Right atrium auricular region (tissue), 2 donors: Measurements from ENCODE around the gene ARL9. TPM values are rescaled to one million over a fixed set of nuclear protein-coding genes. Genes with fewer than 3 reads are reported as not detected.
A peak's percentile ranks its signal among the peaks of the same experiment; 100 is the strongest.

ENCODE experiments used
- DNase-seq: peaks from one replicate; pipeline ENCODE4 v3.0.0-alpha.2; 2019; ENCODE audit warnings: low spot score
- H3K27ac ChIP-seq, 2 donors: fragments of 200-600 bp; sonication (generic); 1 replicate in 1 of 2; 2 replicates in 1 of 2; pipeline ENCODE4 v1.5.1; 2016 to 2019
- H3K27me3 ChIP-seq, 2 donors: fragments of 200-600 bp; sonication (generic); one replicate each; pipeline versions ENCODE4 v1.5.1 to v1.6.0; 2017 to 2019
- H3K36me3 ChIP-seq: fragments of 200-600 bp; sonication (generic); one replicate; pipeline ENCODE4 v1.5.1; 2016
- H3K4me1 ChIP-seq, 2 donors: fragments of 200-600 bp; sonication (generic); one replicate each; pipeline versions ENCODE4 v1.5.1 to v1.6.0; 2017 to 2019
- H3K4me3 ChIP-seq, 2 donors: fragments of 200-600 bp; sonication (generic); 1 replicate in 1 of 2; 2 replicates in 1 of 2; pipeline ENCODE4 v1.5.1; 2017 to 2019; ENCODE audit warnings: mild to moderate bottlenecking in 1 of 2, moderate library complexity in 1 of 2
- H3K9me3 ChIP-seq, 2 donors: fragments of 200-600 bp; sonication (generic); one replicate each; pipeline ENCODE4 v1.5.1; 2019
- total RNA-seq, 2 donors: library from RNA; depleted of rRNA; stranded (reverse); fragments of >200 nt; gene quantifications; one replicate each; pipeline ENCODE4 v1.1.0, GENCODE V29; 2016
- TF ChIP-seq, protein P1 (sequence below), 2 donors: fragments of 200-600 bp; sonication (generic); IDR thresholded peaks; one replicate each; pipeline ENCODE4 v1.5.1; 2019; ENCODE audit warnings: antibody characterized with exemption in 2 of 2

ARL9 gene
- total RNA-seq, 2 donors from 2014 or later = not detected

DNA sequence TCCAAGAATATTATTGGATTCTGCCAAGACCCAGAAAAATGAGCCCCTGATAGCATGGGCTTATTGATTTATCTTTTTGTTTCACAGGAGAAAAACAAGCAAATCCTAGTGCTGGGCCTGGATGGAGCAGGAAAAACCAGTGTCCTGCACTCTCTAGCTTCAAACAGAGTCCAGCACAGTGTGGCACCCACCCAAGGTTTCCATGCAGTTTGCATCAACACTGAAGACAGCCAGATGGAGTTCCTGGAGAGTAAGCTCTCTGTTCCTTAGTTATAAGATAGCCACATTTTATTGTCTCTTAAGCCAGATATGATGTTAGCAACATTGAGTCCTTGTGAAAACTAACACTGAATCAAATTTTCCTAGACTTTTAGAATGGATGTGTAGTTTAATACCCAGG lies 5.5 kb downstream of the ARL9 start:
- DNase-seq = no peak
- no peaks in the 10 kb centered on the region for H3K36me3 ChIP-seq

DNA sequence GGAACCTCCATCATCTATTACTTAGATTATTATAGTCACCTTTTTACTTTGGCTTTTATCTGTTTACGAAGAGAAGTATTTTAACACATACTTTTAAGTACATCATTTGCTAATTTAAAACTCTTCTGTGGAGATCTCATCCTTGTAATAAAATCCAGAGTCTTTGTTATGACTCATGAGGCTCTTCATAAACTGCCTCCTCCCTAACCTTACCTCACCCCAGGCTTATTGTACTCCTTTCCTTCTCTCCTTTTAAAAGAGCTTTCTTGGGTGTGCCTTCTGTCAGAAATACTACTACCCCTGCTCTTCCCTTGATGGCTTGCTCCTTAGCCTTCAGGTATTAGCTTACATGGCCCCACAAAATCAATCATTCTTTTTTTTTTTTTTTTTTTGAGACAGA lies 6.6 kb downstream of the ARL9 start:
- H3K36me3 ChIP-seq = no peaks in the 10 kb centered on the region
- H3K4me1 ChIP-seq = no peaks in the 10 kb centered on the region
- H3K27me3 ChIP-seq = no peaks in the 10 kb centered on the region
- TF ChIP-seq, protein P1, sequence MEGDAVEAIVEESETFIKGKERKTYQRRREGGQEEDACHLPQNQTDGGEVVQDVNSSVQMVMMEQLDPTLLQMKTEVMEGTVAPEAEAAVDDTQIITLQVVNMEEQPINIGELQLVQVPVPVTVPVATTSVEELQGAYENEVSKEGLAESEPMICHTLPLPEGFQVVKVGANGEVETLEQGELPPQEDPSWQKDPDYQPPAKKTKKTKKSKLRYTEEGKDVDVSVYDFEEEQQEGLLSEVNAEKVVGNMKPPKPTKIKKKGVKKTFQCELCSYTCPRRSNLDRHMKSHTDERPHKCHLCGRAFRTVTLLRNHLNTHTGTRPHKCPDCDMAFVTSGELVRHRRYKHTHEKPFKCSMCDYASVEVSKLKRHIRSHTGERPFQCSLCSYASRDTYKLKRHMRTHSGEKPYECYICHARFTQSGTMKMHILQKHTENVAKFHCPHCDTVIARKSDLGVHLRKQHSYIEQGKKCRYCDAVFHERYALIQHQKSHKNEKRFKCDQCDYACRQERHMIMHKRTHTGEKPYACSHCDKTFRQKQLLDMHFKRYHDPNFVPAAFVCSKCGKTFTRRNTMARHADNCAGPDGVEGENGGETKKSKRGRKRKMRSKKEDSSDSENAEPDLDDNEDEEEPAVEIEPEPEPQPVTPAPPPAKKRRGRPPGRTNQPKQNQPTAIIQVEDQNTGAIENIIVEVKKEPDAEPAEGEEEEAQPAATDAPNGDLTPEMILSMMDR (IDR thresholded peaks at IDR 0.05) = no peak
- no peak for DNase-seq
- no peak overlapping the region for H3K27ac ChIP-seq
- H3K4me3 ChIP-seq = no peak overlapping the region
- no peaks in the 10 kb centered on the region for H3K9me3 ChIP-seq

More for the DNA sequence above, 5.5 kb downstream of the ARL9 start:
- Histone ChIP-seq H3K4me3 (no peak overlapping the region), H3K4me1 (peaks cover 0 to 5% of the 10 kb centered on the region in 2 donors), H3K27ac (no peak overlapping the region), H3K9me3 (no peaks in the 10 kb centered on the region), H3K27me3 (no peaks in the 10 kb centered on the region)
- TF ChIP-seq, protein P1 (IDR thresholded peaks at IDR 0.05) = no peak

DNA sequence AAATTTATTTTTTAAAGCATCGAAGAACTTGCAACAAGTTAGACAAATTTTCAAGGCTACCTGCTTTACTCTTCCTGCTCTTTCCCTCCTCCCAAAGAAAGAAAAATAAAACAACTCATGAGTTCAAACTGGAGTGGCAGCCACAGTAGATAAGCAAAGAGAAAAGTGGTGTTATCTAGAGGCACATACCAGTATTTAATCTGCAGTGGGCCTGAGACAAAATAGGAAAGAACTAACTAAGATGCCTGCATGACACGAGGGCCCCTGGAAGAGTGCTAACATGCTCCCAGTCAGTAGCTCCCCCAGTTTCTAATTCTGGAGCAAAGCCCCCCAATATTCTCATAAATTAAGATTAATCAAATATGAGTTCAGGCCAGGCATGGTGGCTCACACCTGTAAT lies 7.9 kb downstream of the ARL9 start:
- no peaks in the 10 kb centered on the region for H3K9me3 ChIP-seq
- no peak overlapping the region for H3K27ac ChIP-seq
- no peak overlapping the region for H3K4me3 ChIP-seq
- TF ChIP-seq, protein P1 (IDR thresholded peaks at IDR 0.05) = no peak
- no peak for DNase-seq
- H3K36me3 ChIP-seq = no peaks in the 10 kb centered on the region
- no peaks in the 10 kb centered on the region for H3K4me1 ChIP-seq
- H3K27me3 ChIP-seq = no peaks in the 10 kb centered on the region

DNA sequence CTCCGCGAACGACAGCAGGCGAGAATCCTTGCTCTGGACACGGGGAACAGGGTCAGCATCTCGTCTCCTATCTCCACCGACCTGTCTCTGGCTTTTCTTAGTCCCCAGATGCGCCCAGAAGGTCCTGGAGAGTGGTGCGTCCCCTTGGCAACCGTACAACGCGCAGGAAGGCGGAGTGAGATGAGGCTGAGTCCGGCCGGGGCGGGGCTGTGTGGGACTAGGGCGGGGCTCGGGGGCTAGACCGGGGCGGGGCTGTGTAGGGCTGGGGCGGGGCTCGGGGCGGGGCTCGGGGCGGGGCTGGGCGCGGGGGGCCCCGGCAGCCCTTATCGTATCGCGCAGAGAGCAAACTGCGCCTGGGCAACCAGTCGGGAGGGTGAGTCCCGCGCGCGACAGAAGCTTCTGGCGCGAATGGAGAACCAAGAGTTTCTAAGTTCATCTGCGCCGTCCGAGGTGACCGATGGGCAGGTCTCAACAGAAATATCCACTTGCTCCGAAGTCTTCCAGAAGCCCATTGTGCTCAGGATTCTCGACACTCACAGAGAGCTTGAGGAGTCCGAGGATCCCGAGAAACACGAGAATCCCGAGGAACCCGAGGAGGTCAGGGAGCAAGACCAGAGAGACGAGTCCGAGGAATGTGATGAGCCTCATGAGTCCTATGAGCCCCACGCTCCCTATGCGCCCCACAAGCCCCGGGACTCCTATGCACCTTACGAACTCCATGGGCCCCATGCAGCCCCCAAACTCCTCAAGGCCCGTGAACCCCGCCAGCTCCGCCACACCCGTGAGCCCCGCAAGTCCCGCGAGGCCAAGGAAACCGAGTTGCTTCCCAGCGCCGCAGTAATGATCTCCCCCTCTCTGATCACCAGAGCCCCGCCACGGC lies 24.9 kb downstream of the ARL9 start:
- Histone ChIP-seq H3K4me1 (peaks cover 0 to 12% of the 10 kb centered on the region in 2 donors), H3K36me3 (no peaks in the 10 kb centered on the region), H3K9me3 (no peaks in the 10 kb centered on the region), H3K27ac (no peak overlapping the region), H3K27me3 (no peaks in the 10 kb centered on the region), H3K4me3 (peak overlapping the region; percentile 48 to 61)
- TF ChIP-seq, protein P1 (IDR thresholded peaks at IDR 0.05) = no peak
- peak; percentile 82 for DNase-seq

DNA sequence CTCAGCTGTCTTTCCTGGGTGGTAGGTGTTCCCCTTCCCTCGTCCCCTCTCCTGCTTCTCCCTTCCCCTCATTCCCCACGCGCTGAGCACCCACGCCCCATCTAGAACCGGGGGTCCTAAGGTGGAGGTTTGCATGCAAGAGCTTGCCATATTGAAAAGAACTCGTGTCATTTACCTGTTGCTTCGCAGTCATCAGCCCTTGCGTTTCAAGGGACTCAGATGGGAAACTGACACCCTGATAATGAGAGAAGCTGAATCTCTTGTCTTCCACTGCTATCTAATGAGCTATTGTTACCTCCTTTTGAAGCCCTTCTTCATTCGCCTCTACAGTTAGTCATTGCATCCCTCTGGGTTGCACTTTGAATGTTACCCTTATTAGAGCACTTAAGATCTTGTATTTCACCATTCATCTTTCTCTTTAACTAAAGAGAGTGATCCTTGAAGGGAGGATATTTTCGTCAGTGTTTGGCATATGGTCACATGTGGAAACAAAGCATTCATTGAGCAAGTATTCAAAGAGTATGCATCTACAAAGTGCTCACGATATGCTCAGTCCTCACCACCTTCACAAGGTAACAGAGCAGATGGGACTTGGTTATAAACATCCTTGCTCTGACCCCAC lies 25.7 kb downstream of the ARL9 start:
- TF ChIP-seq, protein P1 (IDR thresholded peaks at IDR 0.05) = no peak
- no peaks in the 10 kb centered on the region for H3K27me3 ChIP-seq
- H3K4me1 ChIP-seq = peaks cover 0 to 12% of the 10 kb centered on the region in 2 donors
- no peak for DNase-seq
- no peaks in the 10 kb centered on the region for H3K9me3 ChIP-seq
- peak overlapping the region; percentile 48 to 61 for H3K4me3 ChIP-seq
- H3K36me3 ChIP-seq = no peaks in the 10 kb centered on the region
- H3K27ac ChIP-seq = no peak overlapping the region
